ENCODE measurements around the gene SNAPC1. TPM values are rescaled to one million over a fixed set of nuclear protein-coding genes. Genes with fewer than 3 reads are reported as not detected.
A peak's percentile ranks its signal among the peaks of the same experiment; 100 is the strongest.

SNAPC1 gene
- total RNA-seq, 3 donors from 2014 or later: 4.6 to 9.1 (median 7.2) TPM

DNA sequence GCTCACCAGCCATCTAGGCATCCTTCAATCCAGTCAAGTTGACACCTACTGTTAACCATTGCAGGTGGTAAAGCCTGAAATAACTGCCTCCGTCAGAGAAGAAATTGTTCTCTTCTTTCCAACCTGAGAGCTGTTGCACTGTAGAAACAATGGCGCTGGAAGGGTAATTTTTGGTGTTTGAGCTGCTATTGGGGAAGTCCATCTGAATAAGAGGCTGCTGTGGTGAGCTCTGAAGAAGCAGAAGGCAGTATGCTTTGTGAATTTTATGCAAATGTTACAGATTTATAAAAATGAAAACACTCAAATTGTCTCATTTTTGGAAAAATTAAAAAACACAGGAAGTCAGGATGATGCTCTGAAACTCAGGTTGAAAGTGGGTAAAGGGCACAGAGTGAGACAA is 60.2 kb downstream of the SNAPC1 start:
- Histone ChIP-seq H3K27ac (no peak overlapping the region), H3K9me3 (peaks cover 5 to 9% of the 10 kb centered on the region in 2 donors), H3K4me3 (no peak overlapping the region), H3K4me1 (no peaks in the 10 kb centered on the region), H3K36me3 (no peaks in the 10 kb centered on the region), H3K27me3 (peaks cover 0 to 3% of the 10 kb centered on the region in 2 donors)
- intact Hi-C loops (cut with DNase I; ENCODE audit: low total_unique reads): no loop called here
- DNase-seq (ENCODE audit: low spot score in 2 of 2): no peak
- no peak for TF ChIP-seq POLR2A (IDR thresholded peaks at IDR 0.05)
- TF ChIP-seq, protein P1, sequence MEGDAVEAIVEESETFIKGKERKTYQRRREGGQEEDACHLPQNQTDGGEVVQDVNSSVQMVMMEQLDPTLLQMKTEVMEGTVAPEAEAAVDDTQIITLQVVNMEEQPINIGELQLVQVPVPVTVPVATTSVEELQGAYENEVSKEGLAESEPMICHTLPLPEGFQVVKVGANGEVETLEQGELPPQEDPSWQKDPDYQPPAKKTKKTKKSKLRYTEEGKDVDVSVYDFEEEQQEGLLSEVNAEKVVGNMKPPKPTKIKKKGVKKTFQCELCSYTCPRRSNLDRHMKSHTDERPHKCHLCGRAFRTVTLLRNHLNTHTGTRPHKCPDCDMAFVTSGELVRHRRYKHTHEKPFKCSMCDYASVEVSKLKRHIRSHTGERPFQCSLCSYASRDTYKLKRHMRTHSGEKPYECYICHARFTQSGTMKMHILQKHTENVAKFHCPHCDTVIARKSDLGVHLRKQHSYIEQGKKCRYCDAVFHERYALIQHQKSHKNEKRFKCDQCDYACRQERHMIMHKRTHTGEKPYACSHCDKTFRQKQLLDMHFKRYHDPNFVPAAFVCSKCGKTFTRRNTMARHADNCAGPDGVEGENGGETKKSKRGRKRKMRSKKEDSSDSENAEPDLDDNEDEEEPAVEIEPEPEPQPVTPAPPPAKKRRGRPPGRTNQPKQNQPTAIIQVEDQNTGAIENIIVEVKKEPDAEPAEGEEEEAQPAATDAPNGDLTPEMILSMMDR (IDR thresholded peaks at IDR 0.05): no peak

DNA sequence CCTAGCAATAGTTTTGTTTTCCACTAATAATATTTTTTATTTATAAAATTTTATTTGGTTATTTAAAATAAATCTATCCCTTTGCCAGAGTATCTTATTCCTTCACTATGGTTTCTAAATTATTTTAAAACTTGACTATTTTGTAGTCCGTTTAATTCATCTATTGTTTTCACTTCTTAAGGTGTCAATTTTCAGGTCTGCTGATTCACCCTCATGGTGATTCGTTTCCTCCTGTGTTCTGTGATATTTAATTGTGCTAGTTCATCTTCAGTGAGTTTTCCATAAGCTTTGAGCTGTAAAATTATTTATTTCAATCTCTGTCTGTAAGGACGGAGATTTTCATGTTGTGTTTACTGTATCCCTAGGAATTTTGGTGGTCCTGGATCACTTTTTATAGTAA is 70.6 kb downstream of the SNAPC1 start:
- no peak overlapping the region for H3K4me3 ChIP-seq
- H3K4me1 ChIP-seq: no peaks in the 10 kb centered on the region
- intact Hi-C loops (cut with DNase I; ENCODE audit: low total_unique reads): loop anchor here (10.0 kb wide), 1 partner anchor 368 kb away; no protein-coding TSS in a partner anchor
- no peaks in the 10 kb centered on the region for H3K27me3 ChIP-seq
- H3K36me3 ChIP-seq: no peaks in the 10 kb centered on the region
- no peak for DNase-seq (ENCODE audit: low spot score in 2 of 2)
- H3K9me3 ChIP-seq: no peaks in the 10 kb centered on the region
- no peak for TF ChIP-seq POLR2AphosphoS5 (IDR thresholded peaks at IDR 0.05)
- no peak for TF ChIP-seq POLR2A (IDR thresholded peaks at IDR 0.05)
- TF ChIP-seq, protein P1 (IDR thresholded peaks at IDR 0.05): no peak
- no peak overlapping the region for H3K27ac ChIP-seq

DNA sequence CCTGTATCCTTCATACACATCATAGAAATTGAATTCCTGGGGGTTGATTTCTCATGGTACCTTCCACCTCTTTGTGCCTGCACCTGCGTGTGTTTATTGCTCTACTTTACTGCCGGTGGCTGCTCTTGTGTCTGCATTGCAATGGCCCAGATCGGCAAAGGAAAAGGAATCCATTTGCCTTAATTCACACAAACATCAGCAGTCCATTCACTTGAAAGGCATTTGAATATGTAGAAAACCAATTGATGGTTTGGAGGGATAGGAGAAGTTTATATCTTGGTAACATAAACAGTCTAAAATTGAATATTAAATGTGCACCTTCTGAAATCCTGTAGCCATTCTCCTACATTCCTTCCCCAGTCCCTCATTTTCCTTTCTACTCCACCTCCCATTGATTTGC is 74.0 kb downstream of the SNAPC1 start:
- Histone ChIP-seq H3K9me3 (no peaks in the 10 kb centered on the region), H3K36me3 (no peaks in the 10 kb centered on the region), H3K4me1 (no peaks in the 10 kb centered on the region), H3K27ac (no peak overlapping the region), H3K27me3 (no peaks in the 10 kb centered on the region), H3K4me3 (no peak overlapping the region)
- no peak for TF ChIP-seq POLR2A (IDR thresholded peaks at IDR 0.05)
- TF ChIP-seq, protein P1 (IDR thresholded peaks at IDR 0.05): no peak
- no peak for TF ChIP-seq POLR2AphosphoS5 (IDR thresholded peaks at IDR 0.05)
- intact Hi-C loops (cut with DNase I; ENCODE audit: low total_unique reads): loop anchor here (10.0 kb wide), 1 partner anchor 371 kb away; no protein-coding TSS in a partner anchor
- DNase-seq (ENCODE audit: low spot score in 2 of 2): no peak

DNA sequence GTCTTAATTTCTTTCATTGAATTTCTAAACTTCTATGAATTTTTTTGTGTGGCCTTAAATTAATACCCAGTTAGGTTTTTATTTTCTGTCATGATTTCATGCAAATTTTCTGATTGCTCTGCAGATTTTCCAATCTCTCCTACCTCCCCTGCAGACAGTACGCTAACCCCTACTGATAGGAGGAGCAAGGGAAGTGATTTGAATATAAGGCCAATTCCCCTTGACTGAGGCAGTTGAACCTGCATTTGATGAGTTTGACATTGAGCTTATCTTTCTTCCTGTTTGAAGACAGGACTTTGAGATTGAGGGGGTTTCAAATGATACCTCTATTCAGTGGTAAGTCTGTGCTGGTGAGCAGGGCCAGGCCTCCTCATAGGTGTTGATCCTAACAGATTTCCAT is 74.6 kb downstream of the SNAPC1 start:
- TF ChIP-seq POLR2A (IDR thresholded peaks at IDR 0.05) (no peak), POLR2AphosphoS5 (IDR thresholded peaks at IDR 0.05) (no peak)
- TF ChIP-seq, protein P1 (IDR thresholded peaks at IDR 0.05): no peak
- Histone ChIP-seq H3K4me1 (no peaks in the 10 kb centered on the region), H3K27ac (no peak overlapping the region), H3K9me3 (no peaks in the 10 kb centered on the region), H3K4me3 (no peak overlapping the region), H3K36me3 (no peaks in the 10 kb centered on the region), H3K27me3 (no peaks in the 10 kb centered on the region)
- intact Hi-C loops (cut with DNase I; ENCODE audit: low total_unique reads): loop anchor here (10.0 kb wide), 1 partner anchor 372 kb away; no protein-coding TSS in a partner anchor
- no peak for DNase-seq (ENCODE audit: low spot score in 2 of 2)

DNA sequence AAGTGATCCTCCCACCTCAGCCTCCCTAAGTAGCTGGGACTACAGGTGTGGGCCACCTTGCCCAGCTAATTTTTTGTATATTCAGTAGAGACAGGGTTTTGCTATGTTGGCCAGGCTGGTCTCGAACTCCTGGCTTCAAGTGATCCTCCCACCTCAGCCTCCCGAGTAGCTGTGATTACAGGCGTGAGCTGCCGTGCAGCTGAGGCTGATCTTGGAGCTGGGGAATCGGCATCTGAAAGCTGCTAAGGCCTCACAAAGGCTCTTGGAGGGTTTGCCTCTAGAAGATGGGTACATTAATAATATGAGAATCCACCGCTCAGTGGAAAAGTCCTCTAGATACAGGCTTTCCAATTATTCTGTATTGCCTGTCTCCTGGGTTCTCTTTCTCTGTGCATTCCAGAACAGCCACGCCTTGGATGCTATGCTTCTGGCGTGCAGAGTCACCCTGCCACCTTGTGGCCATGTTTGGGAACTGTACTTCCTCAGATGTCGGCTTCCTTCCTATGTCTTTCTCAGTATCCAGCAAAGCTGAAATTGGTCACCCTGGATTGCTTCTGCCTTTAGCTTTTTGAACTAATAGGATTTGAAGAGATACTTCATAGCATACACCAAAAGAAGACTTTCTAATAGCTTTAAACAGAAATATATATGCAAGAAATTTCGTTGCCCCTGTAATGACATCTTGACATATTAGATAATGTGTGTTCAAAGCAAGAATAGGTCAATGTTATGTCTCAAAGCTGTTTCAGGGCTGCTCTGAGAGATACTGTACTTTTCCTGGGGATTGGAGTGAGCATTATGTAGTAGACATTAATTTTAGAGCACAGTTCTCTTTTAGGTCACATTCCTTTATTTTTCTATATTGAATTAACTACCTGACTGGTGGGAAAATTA is 75.4 kb downstream of the SNAPC1 start:
- Histone ChIP-seq H3K36me3 (no peaks in the 10 kb centered on the region), H3K4me1 (no peaks in the 10 kb centered on the region), H3K4me3 (no peak overlapping the region), H3K27ac (no peak overlapping the region), H3K9me3 (no peaks in the 10 kb centered on the region), H3K27me3 (no peaks in the 10 kb centered on the region)
- intact Hi-C loops (cut with DNase I; ENCODE audit: low total_unique reads): loop anchor here (10.0 kb wide), 1 partner anchor 373 kb away; no protein-coding TSS in a partner anchor
- TF ChIP-seq, protein P1 (IDR thresholded peaks at IDR 0.05): peak; percentile 80 to 91 (median 89)
- TF ChIP-seq POLR2AphosphoS5 (IDR thresholded peaks at IDR 0.05): no peak
- peak; percentile 65 to 76 for DNase-seq (ENCODE audit: low spot score in 2 of 2)

Measured in breast epithelium (tissue), 4 donors.